Activated CD4-positive, CD25-positive, alpha-beta regulatory T cell treated with anti-CD3 and anti-CD28 coated beads, Interleukin-2, amount 50 U/mL, for 24 hours (primary cell): ENCODE measurements around the gene TMEM126A.

Source experiments
- ATAC-seq, 2 donors: fragments of 150-1000 bp; cut with Tn5 transposase; one replicate each; pipeline ENCODE4 v1.10.0; 2021; ENCODE audit warnings: mild to moderate bottlenecking in 1 of 2, moderate library complexity in 1 of 2

TMEM126A gene

DNA sequence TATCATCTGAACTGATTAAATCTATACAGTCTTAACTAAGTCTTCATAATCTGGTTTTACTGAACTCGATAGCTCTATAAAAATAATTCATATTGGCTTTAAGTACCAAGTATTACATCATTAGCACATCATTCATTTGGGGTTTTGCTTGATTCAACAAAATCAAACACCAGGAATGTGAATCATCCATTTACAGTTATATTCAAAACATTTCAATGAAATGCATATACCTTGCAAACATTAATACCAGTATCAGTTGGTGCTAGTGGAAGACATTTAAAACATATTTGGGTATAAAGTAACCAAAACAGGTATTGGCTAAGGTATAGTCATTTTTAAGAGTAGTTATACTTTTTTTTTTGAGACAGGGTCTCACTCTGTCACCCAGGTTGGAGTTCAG, 50.4 kb downstream of the TMEM126A start:
- peak; percentile 47 to 63 for ATAC-seq

DNA sequence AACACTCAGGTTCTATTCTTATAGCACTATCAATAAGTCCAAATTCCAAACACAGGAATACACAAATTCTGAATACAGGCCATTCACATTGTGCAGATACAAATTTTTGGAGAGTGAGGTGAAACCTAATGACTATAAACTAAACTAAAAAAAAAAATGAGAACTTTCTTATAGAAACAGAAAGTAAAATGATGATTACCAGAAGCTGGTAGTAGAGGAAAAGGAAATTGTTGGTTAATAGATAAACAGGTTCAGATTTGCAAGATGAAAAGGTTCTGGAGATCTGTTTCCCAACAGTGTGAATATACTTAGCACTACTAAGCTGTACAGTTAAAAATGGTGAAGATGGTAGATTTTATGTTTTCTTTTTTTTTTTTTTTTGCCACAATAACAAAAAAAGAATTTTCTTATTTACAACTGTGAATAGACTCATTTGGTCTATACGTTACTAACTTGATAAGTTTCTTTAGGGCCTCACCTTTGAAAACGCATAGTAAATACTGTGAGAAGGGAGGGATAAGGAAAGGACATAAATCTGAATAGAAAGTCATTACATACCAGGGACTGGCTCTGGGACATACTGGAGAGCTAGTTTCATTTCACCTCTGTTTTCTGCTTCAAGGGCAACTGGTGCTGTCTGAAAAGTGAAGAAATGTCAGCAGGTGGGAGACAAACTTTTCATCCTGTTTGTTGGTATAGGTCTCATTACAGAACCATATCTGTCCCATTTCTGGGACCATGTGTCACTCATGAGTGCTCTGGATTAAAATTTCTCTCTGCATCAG, 52.4 kb downstream of the TMEM126A start:
- ATAC-seq = peak; percentile 55 to 58

DNA sequence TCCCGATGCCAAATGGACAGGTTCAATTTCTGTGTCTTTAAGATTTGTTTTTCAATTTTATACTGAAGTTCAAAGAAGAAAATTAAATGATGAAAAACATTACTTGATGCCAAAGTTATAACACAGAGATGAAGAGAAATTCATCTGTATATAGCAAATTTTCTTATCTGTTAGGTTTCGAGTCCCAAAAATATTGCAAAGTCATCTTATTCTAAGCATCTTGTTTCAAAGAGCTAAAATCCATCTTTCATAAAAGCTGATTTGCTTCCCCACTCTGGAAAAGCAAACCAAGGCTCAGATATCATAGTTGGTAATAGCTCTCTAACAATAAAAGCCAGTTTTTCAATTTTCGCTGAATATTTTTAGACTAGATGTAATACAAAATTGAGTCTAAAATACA, 57.2 kb downstream of the TMEM126A start:
- no peak for ATAC-seq

DNA sequence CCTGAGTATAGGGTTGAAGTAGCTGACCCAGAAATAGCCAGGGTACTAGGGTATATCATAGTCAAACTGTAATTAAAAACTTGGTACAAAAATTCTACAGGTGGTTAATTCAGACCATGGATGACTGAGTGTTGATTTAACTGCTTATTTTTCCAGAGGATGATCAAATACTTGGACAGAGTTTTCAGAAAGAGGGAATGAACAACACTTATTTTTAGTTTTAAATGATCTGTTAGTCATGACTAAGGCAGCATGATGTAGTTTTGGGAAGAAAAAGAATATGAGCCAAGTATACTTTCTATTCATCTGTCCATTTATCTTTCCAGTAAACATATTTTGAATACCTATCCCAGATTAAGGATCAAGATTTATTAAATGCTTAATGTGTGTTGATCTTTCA, 58.0 kb downstream of the TMEM126A start:
- no peak for ATAC-seq
